OCI-M1 (cell line): Measurements from ENCODE around the gene ANKRD30BL.
A peak's percentile ranks its signal among the peaks of the same experiment; 100 is the strongest.
"Not testable (repeated sequence)": the region's sequence is repeated elsewhere in the genome, so short reads cannot be mapped to it uniquely, and the experiment has no call there.

Source experiments
- DNase-seq: peaks from one replicate; lab custom pipeline; 2025; lab: John Stamatoyannopoulos, UW

ANKRD30BL gene

GRCh38 chr2:132161161-132162124 is at the start of gene ANKRD30BL:
Gene ANKRD30BL (minus strand): TSS chr2:132161952. CDS start chr2:132161705, 247 bp downstream.
- DNase-seq: not testable (repeated sequence)

- DNase-seq: not testable (repeated sequence)
Measured at GRCh38 chr2:132202866-132203265, 41.1 kb upstream of the ANKRD30BL start.

- DNase-seq: not testable (repeated sequence)
Measured at GRCh38 chr2:132192854-132193253, 31.1 kb upstream of the ANKRD30BL start.

DNA sequence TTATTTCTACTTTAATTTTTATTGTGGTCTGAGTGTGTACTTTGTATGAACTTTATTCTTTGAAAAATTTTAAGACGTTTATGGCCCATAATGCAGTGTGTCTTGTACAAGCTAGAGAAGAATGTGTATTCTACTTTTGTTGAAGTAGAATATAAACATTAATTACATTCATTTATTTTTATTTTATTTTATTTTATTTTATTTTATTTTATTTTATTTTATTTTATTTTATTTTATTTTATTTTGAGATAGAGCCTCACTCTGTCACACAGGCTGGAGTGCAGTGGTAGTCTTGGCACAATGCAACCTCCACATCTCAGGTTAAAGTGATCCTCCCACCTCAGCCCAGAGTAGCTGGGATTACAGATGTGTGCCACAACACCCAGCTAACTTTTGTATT is 5.3 kb upstream of the ANKRD30BL start:
- not testable (repeated sequence) for DNase-seq

DNA sequence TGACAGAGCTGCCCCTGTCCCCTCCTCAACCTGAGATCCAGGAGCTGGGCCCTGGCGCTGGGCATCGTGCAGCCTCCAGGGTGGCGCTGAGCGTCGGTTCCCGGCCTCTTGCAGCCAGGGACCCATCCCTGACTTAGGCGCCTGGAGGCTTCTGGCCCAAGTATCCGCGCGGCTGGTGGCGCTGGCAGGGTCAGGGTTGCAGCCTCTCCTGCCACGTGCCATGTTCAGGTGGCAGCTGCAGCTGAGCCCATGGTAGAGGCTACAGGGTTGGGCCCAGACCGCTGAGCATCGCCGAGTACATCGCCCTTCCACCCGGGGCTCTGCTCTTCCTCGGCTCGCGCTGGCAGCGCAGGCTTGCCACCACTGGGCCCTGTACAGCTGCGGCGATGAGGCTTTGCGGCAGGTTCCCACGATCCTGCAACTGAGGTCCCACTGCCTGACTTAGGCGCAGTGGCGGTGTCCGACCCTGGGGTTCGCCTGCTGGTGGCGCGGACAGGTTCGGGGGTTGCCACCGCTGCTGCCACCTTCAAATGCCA is 441 bp upstream of the ANKRD30BL start:
- DNase-seq: not testable (repeated sequence)

- DNase-seq: peak; percentile 68
Measured at GRCh38 chr2:132146774-132147173, 15.0 kb downstream of the ANKRD30BL start.
